Central memory CD4-positive, alpha-beta T cell (primary cell): ENCODE data around the gene SETD3.

Experiments
- DNase-seq: peaks from one replicate; pipeline ENCODE4 v3.0.0; 2022

The SETD3 gene

DNA sequence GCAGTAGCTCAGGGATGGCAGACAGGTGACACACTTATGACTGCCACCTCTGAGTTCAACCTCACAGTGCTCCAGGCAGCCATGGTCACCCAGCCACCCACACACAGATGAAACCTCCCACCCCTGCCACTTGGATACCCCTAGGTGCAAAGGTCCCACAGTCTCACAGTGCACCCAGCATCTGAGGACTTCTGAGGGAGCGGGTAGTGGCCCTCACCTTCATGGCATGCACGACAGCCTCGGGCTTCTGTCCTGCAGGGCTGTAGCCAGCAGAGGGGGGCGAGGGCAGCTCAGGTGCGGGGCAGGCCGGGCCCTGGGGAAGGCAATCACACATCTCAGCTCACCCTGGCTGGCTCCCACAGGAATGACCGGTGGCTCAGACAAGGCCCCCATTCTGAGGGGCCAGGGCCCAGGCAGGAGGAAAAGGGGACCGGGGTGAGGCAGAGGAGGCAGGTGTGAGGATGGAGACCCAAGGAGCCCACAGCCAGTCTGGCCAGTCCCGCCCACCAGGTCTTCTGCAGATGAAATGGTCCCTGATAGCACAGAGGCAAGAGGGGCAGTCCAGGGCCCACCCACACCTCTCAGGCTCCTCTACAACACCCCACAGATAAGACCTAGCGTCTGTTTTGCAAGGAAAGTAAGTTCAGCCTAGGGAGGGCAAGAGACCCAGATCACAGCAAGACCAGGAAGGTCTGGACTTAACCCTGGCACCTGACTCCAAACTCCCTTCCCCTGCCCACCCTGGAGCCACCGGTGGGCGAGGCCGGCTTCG, 36.4 kb upstream of the SETD3 start:
- no peak for DNase-seq

DNA sequence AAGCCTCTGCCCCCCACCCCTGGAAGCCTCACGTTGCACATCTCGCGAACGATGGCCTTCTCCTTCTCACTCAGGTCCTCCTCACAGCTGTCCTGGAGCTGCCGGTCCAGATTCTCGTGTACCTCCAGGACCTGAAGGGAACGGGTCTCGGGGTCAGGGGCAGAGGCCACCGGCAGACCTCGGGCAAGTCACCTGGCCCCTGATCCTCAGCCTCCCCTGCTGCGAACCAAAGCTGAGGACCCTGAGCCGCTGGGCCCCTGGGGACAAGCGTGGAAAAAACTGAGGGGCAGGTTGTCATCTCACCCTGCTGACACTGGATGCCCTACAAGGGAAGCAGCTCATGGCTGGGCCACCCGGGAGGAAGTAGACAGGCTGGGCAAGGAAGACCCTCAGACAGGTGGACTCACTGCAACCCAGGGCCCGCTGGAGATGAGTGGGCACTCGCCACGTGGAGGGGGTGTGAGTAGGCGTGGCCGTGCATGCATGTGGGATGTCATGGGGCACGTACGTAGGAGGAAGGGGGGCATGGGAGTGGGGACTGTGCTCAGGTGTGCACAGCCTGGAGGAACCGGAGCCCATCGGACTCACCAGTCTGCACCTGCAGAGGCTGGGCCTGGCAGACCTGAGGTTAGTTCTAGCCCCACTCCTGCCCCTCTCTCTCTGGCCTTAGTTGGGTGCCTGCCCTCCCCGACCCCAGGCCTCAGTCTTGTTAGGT, 35.7 kb upstream of the SETD3 start:
- no peak for DNase-seq

DNA sequence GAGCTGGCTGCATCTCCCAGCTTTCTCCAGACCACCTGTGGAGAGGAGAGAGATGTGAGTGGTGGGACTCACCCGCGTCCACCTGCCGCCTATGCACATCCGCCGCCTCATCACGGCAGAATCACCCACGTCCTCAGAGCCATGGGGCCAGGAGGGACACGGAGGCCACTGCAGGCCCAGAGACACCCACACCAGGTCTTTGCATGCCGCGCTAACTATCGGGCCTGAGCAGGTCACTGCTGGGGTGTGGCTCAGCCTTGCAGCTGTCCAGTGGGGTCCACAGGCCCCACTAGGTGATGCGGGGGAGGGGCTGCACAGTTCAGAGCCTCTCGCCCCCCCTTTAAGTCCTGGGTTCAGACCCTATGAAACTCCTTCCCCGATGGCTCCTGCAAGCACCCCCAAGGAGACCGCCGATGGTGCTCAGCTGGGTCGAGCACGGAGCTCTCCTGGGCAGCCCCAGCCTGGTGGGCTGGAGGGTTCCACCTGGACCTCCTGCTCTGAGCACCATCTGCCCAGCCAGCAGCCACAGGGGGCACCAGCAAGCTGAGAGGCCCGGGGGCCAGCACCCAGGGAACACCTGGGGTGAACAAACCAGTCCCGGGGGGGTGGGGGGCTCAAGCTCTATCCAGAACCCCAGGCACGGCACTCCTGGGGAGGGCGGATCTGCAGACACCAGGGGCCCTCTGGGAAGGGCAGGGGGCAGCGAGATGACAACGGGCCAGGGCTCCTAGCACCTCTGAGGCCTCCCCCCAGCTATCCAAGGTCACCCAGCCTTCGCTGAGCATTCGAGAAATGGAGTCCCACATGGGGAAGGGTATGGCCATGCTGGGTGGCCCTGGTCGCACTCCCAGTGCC, 34.9 kb upstream of the SETD3 start:
- no peak for DNase-seq

DNA sequence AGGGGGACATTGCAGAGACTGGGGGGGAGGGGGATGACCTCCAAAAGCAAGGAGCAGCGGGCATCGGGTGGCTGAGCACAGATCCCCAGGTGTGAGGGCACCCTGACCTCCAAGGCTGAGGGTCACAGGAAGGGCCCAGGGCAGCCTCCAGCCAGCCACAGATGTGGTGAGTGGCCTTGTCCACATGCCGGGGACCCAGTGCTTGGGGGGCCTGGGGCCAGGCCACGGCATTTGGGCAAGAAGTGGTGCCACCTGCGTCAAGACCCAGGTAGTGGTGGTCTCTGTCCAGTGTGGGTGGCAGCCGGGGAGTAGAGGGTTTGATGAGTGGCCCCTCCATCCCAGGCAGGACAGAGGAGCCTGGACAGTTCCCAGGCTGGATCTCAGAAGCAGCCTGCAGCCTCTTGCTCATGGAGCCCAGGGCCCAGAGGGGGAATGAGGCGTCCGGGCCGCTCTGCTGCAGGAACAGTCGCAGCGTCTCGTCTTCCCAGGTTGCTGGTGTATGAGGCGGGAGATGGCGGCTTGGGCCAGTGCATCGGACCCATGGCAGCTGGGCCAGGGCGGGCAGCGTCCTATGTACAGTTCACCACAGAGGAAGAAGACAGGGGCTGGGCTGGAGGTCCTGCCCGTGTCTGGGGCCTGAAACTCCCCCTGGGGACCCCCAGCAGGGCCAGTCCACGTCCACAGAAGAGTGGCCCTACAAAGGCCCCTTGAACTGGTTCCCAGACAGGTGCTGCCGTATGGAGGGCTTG, 34.1 kb upstream of the SETD3 start:
- no peak for DNase-seq

DNA sequence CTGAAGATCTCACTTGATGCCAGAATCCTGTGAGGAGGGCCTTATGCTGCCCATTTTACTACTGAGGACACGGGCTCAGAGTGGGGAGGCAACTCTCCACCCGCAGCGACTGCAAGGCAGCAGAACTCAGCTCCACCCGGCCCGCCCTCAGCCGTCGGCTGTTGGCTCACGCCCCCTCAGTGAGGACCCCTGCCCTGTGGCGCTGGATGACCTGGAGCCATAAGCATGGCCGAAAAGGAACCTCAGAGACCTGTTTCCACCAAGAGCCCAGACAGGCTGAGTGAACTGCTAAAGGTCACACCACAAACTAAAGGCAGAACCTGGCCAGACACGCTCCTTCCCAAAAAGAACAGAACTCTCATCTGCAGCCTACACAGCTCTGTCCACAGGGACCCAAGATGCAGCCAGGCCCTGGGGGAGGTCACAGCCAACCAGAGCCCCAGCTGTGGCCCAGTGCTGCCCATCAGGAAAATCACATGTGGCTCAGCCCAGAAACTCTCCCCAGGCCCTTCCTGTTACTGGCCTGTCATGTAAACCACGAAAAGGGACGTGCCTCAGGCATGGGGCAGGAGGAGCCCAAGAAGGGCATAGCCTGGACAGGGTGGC, 33.4 kb upstream of the SETD3 start:
- DNase-seq = no peak

DNA sequence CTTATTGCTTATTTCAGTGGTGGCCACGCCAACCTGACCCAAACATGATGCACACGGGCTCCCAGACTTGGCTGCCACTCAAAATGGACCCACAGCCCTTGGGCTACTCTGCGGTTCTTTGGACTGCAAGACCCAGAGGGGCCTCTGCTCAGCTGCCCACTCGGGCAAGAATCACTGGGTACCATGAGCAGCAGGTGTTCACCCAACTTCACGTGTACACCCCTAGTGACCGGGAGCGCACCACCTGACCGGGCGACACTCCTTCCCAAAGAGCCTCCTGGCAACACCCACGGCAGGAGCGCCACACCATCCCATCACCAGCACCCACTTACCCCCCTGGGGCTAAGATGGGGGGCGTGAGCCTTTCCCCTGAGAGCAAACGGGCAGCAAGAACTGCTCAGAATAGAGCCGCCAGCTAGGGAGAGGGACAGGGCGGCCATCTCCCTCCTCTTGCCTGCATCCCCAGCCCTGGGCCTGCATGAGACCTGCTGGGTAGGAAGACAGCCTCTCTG, 32.6 kb upstream of the SETD3 start:
- DNase-seq = no peak

DNA sequence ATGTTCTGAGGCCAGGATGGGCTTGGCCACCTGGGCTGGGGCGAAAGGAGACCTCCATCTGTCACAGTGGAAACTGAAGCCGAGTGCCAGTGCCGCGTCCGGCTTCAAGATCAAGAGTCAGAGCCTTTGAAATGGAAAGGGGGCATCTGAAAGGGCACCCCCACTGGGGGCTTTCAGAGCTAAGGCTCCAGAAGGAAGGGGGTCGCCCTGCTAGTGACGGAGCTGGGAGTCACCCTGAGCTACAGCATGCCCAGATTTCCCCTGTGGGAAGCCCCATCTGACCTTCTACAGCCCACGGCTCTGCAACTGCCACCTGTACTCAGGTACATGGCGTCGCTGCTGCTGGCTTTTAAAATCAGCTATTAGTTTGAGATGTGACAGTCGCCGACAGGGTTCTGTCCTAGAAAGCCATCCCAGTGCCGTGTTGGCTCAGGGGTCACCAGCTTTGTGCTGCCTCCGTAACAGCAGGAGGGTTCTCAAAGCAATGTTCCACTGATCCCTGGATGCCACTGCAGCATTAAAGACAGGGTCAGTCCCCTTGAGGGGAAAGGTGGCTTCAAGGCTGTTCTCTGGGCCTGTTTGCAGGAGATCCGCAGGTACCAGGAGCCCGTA, 32.0 kb upstream of the SETD3 start:
- no peak for DNase-seq

DNA sequence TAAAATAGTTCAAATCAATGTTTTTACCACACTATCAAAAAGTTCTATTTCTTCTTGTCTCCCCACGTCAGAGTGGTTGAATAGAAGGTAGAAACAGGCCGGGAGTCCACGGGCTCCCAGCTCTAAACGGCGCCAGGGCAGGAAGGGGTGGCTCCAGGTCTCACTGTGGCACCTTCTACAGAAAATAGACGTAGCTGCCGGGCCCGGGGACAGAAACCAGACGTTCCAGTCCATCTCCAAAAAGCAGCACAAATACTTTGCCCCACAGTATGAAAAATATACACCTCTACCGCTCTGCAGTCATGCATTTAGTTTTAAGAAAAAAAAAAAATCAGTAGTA, 31.4 kb upstream of the SETD3 start:
- no peak for DNase-seq

DNA sequence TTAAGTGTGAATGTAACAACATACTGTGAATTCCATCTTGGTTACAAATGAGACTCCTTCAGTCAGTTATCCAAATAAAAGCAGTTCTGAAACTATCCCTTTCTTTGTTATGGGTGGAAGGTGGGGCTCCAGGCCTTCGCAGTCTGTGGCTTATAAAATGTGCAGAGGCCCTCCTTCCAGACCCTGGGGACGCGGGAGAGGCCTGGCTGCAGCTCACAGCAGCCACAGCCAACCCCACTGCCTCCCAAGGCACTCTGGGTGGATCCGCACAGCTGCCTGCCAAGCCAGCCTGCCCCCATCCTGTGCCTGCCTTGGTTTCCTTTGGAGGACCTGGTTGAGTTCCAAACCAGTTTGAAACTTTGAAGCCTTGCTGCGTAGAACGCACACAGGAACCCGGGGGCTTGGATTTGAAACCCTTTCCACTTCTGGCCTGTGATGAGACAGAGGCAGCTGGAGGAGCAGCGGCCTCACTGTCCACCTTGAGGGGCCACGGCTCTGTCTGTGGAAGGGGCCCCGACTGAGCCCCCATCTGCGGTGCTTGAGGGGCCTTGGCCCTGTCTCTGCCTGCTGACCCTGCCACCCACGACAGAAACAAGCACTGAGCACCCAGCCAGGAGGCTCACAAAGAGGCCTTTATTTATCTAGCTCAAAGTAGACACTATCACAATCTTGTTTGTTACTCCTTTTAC, 30.9 kb upstream of the SETD3 start:
- DNase-seq = no peak

DNA sequence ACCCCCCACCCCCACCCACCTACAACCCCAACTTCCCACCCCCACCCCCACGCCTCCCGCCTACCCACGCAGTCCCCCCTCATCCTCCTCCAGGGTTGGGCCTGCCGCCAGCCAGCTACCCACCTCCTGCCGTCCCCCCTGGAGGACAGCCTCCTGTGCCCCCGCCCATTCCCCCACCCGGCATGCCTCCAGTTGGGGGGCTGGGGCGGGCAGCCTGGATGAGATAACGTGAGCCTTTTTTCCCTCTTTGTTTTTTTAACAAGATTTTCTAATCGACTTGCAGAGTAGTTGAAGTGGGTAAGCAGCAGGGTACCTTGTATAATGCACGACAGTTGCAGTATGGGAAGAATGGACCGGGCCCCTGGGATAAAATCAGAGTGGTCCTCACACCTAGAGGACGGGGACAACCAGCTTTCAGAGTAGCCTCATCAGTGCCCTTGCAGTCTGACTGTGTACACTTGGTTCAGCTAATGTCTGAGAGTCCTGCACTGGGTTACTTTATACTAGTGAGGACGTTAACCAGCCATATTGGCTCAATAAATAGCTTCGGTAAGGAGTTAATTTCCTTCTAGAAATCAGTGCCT, 30.0 kb upstream of the SETD3 start:
- no peak for DNase-seq

DNA sequence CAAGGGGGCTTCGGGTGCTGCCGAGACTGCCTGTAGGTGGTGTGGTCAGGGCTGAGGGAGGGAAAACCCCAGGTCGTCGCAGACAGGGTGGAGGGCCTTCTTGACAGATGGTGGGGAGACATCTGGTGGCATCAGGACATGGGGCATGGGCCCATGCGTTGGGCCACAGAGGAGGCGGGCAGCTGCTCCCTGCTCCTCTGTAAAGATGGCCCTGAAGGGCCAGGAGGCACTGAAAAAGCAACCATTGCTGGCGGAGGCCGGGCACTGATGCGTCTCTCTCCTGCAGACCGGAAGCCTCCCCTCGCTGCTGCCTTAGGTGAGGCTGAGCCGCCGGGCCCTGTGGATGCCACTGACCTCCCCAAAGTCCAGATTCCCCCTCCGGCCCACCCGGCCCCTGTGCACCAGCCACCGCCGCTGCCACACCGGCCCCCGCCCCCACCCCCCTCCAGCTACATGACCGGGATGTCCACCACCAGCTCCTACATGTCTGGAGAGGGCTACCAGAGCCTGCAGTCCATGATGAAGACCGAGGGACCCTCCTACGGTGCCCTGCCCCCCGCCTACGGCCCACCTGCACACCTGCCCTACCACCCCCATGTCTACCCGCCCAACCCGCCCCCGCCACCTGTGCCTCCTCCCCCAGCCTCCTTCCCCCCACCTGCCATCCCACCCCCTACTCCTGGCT, 29.4 kb upstream of the SETD3 start:
- no peak for DNase-seq

DNA sequence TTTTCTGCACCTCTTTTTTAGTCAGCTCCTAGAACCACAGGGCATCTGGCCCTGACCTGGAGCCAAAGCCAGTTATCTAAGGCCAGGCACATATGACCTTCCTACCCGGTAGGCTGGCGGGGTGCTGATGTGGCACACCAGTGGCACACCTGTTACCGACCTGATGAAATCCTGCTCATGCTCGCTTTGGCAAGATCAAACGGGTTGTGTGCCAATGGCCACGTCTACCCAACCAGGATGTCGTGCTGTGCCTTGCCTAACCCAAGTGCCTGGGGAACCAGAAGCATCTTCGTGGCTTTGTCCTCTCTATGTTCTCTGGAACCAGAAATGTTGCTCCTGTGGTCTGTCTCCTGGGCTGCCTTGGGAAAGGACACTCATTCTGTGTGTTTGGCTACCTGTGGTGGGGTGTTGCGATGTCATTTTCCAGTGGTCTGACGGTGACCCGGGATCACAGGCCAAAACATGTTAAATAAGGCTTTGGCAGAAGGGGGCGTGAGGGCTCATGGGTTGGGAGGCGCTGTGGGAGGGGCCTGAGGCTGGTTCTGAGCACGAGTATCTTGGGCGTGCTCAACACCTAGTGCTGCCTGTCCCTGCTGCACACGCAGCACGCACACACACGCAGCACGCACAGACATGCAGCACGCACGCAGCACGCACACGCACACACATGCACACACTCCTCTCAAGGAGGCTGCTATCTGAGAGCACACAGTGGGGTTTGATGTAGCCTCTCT, 28.4 kb upstream of the SETD3 start:
- DNase-seq = no peak

DNA sequence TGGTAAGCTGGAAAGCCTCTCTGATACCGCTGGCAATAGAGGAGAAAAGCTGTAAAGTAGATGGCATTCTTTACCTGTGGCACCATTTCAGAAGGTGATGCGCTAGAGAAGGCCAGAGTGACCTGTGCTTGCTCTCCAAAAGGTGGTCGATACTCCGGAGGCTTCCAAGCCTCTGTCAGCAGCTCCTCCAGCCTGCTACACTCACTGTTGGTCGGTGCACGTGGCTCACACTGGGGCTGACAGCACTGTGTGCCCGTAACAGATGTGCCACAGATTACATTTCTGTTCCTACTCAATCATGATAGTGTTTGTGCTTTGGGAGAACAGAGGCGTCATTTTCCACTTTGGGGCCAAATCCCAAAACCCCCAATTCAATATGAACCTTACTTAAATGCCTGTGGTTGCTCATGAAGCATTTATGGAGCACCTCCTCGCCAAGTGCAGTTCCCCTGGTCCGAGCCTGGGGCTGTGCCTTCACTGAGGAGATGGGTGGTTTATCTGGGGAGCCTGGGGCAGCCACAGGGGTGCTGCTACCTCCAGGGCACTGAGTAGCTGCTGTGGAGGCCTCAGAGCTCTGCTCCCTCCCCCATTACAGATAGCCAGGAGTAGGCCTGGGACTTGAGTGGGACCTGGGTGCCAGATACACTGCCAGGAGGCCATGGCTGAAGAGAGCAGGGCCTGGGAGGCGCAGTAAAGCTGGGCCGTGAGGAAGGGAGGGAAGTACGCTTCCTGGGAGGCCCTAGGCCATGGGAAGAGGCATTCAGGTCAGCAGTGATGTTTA, 27.4 kb upstream of the SETD3 start:
- no peak for DNase-seq

DNA sequence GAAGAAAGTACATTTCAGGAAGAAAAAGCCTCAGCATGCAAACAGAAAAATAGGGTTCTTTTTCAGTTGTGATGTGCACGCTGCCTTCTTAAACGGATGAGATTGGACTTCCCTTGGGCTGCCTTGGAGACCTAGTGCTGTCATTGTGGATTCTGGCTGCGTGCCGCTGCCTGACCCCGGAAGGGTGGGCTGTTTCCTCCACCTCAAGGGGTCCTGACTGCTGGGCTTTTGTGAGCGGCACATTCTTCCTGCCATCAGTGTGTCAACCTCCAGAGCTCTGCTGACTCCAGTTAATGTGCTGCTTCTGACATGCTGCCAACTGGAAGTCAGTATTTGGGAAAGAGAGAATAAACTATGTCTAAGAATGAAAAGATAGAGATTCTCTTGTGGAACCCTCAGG, 25.6 kb upstream of the SETD3 start:
- no peak for DNase-seq

DNA sequence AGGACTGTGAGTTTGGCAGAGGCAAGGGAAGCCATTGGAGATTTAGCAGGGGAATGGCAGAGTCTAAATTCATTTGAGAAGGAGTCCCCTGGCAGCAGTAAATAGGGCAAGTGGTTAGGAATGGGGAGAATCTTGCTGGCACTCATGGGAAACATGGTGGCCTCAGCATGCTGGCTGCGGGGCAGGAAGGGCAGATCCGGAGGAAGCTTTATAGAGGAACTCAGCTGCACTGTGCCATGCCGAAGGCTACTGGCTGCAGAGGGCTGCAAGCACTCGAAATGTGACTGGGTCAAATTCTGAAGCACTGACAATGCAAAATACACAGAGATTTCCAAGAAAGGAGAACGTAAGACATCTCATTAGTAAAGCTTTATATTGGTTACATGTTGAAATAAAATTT, 24.4 kb upstream of the SETD3 start:
- DNase-seq = no peak

DNA sequence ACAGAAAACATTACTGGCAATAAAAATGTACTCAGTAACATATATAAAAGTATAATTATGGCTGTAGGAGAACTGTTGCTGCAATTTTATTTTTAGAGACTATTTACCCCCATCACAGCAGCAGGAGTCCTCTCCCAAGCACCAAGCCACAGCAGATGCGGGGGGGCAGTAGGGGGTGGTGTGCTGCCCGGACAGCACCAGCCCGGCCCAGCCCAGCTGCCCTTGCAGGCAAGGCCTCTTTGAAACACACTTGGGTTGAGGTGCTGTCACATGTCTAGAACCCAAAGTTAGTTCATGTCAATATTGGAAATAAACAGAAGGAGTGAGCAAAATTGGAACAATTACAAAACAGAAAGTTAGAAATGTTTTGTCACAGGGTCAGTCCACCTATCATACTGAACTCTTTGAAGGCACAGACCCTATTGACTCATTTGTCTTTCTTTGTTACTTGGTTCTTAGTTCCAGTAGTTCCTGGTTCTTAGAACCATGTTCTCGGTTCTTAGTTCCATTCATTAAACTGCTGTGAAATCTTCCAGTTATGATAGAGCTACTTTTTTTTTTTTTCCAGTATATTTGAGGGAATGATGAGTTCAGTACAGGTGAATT, 23.3 kb upstream of the SETD3 start:
- DNase-seq = no peak

DNA sequence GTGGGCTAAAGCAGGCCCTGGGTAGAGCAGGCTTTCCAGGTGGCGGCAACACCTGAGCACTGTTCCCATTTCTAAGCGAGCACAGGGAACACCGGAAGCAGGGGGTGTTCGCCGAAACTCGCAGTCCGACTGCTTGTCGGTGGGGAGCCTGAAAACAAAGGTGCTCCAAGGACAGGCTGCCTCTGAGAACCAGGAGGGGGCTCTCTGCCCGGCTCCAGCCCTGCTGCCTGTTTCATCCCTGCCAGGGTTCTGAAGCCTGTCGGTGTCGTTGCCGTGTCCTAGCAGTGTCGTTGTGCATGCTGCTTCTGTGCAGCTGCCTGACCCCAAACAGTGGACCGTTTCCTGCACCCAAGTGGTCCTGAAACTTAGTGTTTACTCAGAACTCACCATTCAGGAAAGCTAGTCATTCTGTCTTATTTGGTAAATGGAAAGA, 22.3 kb upstream of the SETD3 start:
- DNase-seq = no peak

DNA sequence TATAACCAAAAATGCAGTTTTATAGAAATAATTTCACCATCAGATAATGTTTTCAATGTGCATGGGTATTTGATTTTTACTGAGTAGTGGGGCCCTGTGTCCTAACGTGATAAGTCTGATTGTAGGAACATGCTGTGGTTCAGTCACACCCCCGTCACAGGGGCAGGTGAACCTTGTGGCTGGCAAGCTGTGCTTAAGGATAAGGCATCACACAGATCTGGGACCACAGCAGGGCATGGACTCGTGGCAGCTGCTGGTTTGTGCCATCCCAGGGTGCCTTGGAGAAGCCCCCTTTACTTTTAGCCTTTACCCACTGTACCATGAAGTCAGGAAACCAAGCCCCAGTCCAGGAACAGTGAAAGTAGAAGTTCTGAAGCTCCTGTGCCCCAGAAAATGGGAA, 17.2 kb upstream of the SETD3 start:
- no peak for DNase-seq
